Measurements from ENCODE around the gene DKKL1. TPM values are rescaled to one million over a fixed set of nuclear protein-coding genes. Genes with fewer than 3 reads are reported as not detected.

DKKL1 gene
- total RNA-seq, 2 donors from 2014 or later, result 1.8 to 2.1 TPM

DNA sequence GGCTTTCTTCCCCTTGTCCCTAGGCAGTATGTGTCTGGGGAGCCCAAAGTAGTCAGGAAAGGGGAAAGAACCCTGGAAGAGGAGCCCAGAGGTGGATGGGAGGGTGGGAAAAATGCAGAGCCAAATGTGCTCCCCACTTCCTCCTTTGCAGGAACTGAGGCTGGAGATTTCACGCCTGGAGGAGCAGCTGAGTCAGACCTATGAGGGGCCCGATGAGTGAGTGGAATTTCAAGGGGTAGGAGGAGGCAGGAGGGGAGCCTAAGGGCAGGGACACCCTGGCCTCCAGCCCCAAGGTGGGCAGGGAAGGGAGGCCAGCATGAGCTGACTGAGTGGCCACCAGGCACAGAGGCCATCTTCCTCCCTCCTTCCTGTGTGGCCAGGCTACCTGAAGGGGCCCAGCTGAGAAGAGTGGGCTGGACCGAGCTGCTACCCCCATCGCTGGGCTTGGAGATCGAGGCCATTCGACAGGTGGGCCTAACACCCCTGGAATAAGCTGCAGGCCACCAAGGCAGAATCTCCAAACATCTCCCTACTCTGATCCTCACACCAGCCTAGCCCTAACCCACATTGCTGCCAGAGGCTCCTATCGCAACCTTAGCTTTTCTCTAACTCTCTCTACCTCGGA, 45.3 kb downstream of the DKKL1 start:
- Histone ChIP-seq H3K27me3 (ENCODE audit: control insufficient read depth, insufficient read depth, low read length, poor library complexity, severe bottlenecking) (no peaks in the 10 kb centered on the region), H3K9ac (ENCODE audit: extremely low read depth, low read length, poor library complexity, severe bottlenecking) (no peak overlapping the region), H3K4me3 (ENCODE audit: low read length) (no peak overlapping the region), H3K36me3 (ENCODE audit: control insufficient read depth, insufficient read depth, low read length) (no peaks in the 10 kb centered on the region), H3K9me3 (ENCODE audit: control insufficient read depth, low read length) (no peaks in the 10 kb centered on the region), H3K27ac (ENCODE audit: low read depth, low read length) (no peak overlapping the region), H3K4me1 (ENCODE audit: control insufficient read depth, insufficient read depth, low read length) (peaks cover 6% of the 10 kb centered on the region)
- Mint-ChIP-seq H3K36me3 (ENCODE audit: low read depth) (no peaks in the 10 kb centered on the region), H3K27ac (no peak overlapping the region), H3K4me3 (no peak overlapping the region), H3K9me3 (no peaks in the 10 kb centered on the region), H3K27me3 (ENCODE audit: insufficient read depth) (peaks cover 9% of the 10 kb centered on the region), H3K4me1 (peaks cover 16% of the 10 kb centered on the region)
- DNase-seq, result no peak
- WGBS, 2 experiments (ENCODE audit: insufficient coverage in 1 of 2, insufficient read length in 1 of 2), result 82 to 89% methylated on average over 5 to 8 of the region's 8 CpGs
- TF ChIP-seq, protein P1, sequence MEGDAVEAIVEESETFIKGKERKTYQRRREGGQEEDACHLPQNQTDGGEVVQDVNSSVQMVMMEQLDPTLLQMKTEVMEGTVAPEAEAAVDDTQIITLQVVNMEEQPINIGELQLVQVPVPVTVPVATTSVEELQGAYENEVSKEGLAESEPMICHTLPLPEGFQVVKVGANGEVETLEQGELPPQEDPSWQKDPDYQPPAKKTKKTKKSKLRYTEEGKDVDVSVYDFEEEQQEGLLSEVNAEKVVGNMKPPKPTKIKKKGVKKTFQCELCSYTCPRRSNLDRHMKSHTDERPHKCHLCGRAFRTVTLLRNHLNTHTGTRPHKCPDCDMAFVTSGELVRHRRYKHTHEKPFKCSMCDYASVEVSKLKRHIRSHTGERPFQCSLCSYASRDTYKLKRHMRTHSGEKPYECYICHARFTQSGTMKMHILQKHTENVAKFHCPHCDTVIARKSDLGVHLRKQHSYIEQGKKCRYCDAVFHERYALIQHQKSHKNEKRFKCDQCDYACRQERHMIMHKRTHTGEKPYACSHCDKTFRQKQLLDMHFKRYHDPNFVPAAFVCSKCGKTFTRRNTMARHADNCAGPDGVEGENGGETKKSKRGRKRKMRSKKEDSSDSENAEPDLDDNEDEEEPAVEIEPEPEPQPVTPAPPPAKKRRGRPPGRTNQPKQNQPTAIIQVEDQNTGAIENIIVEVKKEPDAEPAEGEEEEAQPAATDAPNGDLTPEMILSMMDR (conservative IDR thresholded peaks at IDR 0.05), result no peak

DNA sequence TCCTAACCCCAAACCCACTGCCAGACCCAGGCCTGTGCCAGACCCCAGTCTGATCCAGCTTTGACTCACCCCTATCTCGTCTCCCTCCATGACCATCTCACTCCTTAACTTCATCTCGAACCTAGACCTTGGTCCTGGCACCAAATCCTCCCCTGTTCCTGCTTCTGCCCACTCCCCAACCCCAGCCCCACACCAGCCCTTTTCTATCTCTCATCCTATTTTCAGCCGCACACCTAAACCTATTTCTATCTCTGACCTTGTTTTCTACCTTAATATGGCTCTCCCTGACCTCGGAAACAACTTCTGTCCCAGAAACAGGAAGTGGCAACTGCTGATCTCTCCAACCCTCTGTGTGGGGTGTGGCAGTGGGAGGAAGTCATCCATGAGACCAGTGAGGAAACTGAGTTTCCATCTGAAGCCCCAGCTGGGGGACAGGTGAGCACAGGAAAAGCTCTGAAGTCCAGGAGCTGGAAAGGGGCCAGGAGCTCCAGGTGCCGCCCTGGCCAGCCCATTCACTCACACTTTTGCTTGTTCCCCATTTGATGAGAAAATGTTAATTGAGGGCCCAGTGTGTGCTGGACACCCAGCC, 45.9 kb downstream of the DKKL1 start:
- no peaks in the 10 kb centered on the region for H3K9me3 Mint-ChIP-seq
- H3K27me3 ChIP-seq (ENCODE audit: control insufficient read depth, insufficient read depth, low read length, poor library complexity, severe bottlenecking), result no peaks in the 10 kb centered on the region
- H3K36me3 ChIP-seq (ENCODE audit: control insufficient read depth, insufficient read depth, low read length), result no peaks in the 10 kb centered on the region
- TF ChIP-seq, protein P1 (conservative IDR thresholded peaks at IDR 0.05), result no peak
- peaks cover 9% of the 10 kb centered on the region for H3K27me3 Mint-ChIP-seq (ENCODE audit: insufficient read depth)
- H3K4me1 ChIP-seq (ENCODE audit: control insufficient read depth, insufficient read depth, low read length), result no peaks in the 10 kb centered on the region
- peaks cover 10% of the 10 kb centered on the region for H3K4me1 Mint-ChIP-seq
- H3K9me3 ChIP-seq (ENCODE audit: control insufficient read depth, low read length), result no peaks in the 10 kb centered on the region
- no peak overlapping the region for H3K9ac ChIP-seq (ENCODE audit: extremely low read depth, low read length, poor library complexity, severe bottlenecking)
- WGBS, 2 experiments (ENCODE audit: insufficient coverage in 1 of 2, insufficient read length in 1 of 2), result 89% methylated on average over 5 of the region's 5 CpGs; no CpG with 5 or more reads in 1 of the 2 experiments
- H3K27ac ChIP-seq (ENCODE audit: low read depth, low read length), result no peak overlapping the region
- no peak overlapping the region for H3K4me3 ChIP-seq (ENCODE audit: low read length)
- H3K36me3 Mint-ChIP-seq (ENCODE audit: low read depth), result no peaks in the 10 kb centered on the region
- no peak overlapping the region for H3K4me3 Mint-ChIP-seq
- H3K27ac Mint-ChIP-seq, result no peak overlapping the region
- DNase-seq, result no peak

DNA sequence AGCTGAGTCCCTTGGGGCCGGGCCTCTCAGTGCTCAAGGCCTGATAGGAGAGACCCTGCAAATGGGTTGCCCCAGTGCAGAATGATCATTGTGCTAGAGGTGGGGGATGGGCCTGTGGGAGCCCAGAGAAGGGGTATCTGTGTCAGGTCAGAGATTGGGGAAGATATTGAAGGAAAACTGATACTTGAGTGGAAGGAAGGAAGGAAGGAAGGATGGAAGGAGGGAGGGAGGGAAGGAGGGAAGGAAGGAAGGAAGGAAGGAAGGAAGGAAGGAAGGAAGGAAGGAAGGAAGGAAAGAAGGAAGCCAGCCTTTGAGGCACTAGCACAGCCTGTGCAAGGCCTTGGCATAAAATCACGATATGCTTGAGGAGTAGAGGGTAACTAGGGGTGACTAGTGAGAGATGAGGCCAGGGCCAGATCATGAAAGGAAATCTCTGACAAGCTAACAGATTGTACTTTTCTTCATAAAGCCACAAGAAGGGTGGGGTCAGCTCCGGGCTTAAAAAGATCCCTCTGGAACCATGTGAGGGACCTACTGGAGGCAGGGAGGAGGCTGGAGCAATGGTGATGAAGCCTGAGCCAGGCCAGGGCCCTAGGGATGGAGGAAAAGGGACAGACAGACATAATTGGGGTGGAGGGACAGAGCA, 48.1 kb downstream of the DKKL1 start:
- TF ChIP-seq, protein P1 (conservative IDR thresholded peaks at IDR 0.05), result no peak
- Mint-ChIP-seq H3K4me1 (peaks cover 10% of the 10 kb centered on the region), H3K27me3 (ENCODE audit: insufficient read depth) (peaks cover 9% of the 10 kb centered on the region), H3K27ac (no peak overlapping the region), H3K9me3 (no peaks in the 10 kb centered on the region), H3K36me3 (ENCODE audit: low read depth) (no peaks in the 10 kb centered on the region), H3K4me3 (no peak overlapping the region)
- H3K27ac ChIP-seq (ENCODE audit: low read depth, low read length), result no peak overlapping the region
- no peaks in the 10 kb centered on the region for H3K27me3 ChIP-seq (ENCODE audit: control insufficient read depth, insufficient read depth, low read length, poor library complexity, severe bottlenecking)
- no peak overlapping the region for H3K9ac ChIP-seq (ENCODE audit: extremely low read depth, low read length, poor library complexity, severe bottlenecking)
- no peaks in the 10 kb centered on the region for H3K9me3 ChIP-seq (ENCODE audit: control insufficient read depth, low read length)
- no peaks in the 10 kb centered on the region for H3K36me3 ChIP-seq (ENCODE audit: control insufficient read depth, insufficient read depth, low read length)
- no peaks in the 10 kb centered on the region for H3K4me1 ChIP-seq (ENCODE audit: control insufficient read depth, insufficient read depth, low read length)
- WGBS, 2 experiments (ENCODE audit: insufficient coverage in 1 of 2, insufficient read length in 1 of 2), result 93 to 100% methylated on average over 1 to 3 of the region's 3 CpGs
- DNase-seq, result no peak
- H3K4me3 ChIP-seq (ENCODE audit: low read length), result no peak overlapping the region

Data from endodermal cell (in vitro differentiated cells).